GM19351 (cell line): ENCODE measurements around the gene TOMM40.
"Not testable (repeated sequence)": the region's sequence is repeated elsewhere in the genome, so short reads cannot be mapped to it uniquely, and the experiment has no call there.

ENCODE experiments used
- ATAC-seq: cut with Tn5 transposase; IDR thresholded peaks from one replicate; pipeline ENCODE4 v1.9.1; 2021; ENCODE audit warnings: mild to moderate bottlenecking, moderate library complexity; ENCODE audit not compliant: unreplicated experiment

The TOMM40 gene

DNA sequence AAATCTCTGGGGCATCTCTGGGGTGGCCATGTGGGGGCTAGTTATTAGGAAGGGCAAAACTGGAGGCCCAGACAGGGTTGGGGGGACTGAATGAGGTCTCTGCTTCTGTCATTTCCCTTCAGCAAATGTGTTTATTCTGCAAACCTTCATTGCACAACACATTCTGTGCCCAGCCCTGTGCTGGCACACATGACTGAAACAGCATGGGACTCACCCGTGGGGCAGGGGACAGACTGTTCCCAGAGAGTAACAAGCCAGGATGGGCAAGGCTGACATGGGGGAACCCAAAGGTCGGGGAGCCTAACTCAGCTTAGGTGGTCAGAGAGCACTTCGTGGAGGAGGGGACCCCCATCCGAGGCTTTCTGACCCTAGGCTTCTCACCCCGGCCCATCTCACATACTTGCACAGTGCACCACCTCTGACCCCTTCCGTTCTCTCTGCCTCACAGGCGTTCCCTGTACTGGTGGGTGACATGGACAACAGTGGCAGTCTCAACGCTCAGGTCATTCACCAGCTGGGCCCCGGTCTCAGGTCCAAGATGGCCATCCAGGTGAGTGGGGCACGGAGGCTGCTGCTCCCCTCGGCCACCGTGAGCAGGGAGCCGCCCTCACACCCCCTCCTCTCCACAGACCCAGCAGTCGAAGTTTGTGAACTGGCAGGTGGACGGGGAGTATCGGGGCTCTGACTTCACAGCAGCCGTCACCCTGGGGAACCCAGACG lies 2.4 kb downstream of the TOMM40 start:
- no peak for ATAC-seq

DNA sequence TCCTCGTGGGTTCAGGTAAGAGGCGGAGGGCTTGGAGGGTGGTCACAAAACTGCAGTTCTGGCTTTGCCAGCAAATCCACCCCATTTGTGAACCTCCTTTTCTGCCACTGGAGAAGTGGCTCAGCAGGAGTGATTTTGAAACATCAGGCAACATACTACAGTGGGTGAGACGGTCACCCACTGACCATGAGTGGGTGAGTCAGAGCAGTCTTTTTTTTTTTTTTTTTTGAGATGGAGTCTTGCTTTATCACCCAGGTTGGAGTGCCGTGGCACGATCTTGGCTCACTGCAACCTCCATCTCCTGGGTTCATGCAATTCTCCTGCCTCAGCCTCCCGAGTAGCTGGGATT lies 3.0 kb downstream of the TOMM40 start:
- no peak for ATAC-seq

DNA sequence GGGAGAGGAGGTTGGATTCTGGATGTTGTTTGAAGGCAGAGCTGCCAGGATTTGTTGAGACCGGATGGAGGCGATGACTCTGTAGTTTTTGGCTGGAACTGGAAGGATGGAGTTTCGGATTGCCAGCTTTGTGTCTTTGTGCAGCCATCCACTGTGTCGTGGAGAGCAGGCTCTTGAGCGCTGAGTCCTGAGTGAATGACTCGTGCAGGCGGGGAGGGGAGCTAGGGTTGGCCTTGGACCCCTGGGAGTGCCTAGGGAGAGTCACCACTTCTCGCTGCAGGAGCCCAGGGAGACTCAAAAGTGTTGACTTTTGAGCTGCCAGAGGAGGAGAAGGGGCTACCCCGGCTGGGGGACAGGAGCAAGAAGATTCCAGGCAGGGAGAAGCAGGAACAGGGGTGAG lies 3.9 kb downstream of the TOMM40 start:
- no peak for ATAC-seq

DNA sequence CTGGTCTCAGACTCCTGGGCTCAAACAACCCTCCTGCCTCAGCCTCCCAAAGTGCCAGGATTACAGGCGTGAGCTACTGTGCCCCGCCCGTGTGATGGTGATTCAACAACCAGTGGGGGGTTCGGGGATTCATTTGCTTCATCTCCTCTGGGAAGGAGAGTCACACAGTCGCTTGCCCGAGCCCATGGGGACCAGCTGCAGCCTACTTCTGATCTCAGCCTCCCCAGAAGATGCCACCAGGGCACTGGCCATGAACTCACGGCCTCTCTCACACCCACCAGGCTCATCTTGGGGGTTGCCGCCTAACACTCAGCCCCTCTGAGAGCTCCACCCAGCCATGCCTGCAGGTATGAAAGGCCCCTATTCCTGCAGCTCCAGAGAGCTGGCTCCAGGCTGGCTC lies 6.8 kb downstream of the TOMM40 start:
- no peak for ATAC-seq

DNA sequence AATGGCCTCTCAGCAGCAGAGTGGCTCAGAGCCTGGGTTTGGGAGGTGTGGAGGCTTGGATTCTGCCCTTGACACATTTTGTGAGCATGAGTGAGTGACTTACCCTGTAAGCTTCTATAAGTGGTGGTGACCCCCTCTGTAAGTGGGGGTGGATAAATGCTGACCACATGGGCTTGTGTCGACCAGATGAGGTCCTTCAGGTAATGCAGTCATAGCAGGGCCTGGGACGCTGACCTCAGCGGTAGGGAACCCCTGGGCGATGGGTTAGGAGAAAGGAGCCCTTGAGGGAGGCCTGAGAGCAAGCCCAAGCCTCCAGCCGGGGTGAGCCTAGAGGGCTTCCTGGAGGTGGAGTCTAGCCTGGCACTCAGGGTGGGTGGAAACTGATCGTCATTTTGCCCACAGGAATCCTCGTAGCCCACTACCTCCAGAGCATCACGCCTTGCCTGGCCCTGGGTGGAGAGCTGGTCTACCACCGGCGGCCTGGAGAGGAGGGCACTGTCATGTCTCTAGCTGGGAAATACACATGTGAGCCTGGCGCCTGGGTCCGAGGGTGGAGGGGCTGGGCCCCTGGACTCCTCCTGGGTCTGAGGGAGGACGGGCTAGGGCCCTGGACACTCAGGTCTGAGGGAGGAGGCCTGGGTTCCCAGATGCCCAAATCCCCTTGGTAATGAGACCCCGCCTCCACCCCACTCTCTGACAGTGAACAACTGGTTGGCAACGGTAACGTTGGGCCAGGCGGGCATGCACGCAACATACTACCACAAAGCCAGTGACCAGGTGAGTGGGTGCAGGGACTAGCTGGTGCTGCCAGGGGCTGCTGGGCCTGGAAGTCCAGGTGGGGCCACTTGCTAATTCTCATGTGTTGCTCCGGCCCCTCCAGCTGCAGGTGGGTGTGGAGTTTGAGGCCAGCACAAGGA lies 9.5 kb downstream of the TOMM40 start:
- no peak for ATAC-seq

DNA sequence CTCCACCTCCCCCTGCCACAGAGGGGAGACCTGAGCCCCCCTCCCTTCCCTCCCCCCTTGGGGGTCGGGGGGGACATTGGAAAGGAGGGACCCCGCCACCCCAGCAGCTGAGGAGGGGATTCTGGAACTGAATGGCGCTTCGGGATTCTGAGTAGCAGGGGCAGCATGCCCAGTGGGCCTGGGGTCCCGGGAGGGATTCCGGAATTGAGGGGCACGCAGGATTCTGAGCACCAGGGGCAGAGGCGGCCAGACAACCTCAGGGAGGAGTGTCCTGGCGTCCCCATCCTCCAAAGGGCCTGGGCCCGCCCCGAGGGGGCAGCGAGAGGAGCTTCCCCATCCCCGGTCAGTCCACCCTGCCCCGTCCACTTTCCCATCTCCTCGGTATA lies 12.2 kb downstream of the TOMM40 start:
- ATAC-seq = no peak

DNA sequence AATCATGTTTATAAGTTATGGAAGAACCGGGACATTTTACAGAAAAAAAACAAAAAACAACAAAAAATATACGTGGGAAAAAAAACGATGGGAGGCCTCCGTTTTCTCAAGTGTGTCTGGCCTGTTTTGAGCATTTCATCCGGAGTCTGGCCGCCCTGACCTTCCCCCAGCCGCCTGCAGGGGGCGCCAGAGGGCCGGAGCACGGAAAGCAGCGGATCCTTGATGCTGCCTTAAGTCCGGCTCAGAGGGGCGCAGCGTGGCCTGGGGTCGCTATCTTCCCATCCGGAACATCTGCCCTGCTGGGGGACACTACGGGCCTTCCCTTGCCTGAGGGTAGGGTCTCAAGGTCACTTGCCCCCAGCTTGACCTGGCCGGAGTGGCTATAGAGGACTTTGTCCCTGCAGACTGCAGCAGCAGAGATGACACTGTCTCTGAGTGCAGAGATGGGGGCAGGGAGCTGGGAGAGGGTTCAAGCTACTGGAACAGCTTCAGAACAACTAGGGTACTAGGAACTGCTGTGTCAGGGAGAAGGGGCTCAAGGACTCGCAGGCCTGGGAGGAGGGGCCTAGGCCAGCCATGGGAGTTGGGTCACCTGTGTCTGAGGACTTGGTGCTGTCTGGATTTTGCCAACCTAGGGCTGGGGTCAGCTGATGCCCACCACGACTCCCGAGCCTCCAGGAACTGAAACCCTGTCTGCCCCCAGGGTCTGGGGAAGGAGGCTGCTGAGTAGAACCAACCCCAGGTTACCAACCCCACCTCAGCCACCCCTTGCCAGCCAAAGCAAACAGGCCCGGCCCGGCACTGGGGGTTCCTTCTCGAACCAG lies 12.8 kb downstream of the TOMM40 start:
- ATAC-seq = no peak

DNA sequence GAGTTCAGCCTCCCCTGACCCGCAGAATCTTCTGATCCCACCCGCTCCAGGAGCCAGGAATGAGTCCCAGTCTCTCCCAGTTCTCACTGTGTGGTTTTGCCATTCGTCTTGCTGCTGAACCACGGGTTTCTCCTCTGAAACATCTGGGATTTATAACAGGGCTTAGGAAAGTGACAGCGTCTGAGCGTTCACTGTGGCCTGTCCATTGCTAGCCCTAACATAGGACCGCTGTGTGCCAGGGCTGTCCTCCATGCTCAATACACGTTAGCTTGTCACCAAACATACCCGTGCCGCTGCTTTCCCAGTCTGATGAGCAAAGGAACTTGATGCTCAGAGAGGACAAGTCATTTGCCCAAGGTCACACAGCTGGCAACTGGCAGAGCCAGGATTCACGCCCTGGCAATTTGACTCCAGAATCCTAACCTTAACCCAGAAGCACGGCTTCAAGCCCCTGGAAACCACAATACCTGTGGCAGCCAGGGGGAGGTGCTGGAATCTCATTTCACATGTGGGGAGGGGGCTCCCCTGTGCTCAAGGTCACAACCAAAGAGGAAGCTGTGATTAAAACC lies 13.5 kb downstream of the TOMM40 start:
- no peak for ATAC-seq

DNA sequence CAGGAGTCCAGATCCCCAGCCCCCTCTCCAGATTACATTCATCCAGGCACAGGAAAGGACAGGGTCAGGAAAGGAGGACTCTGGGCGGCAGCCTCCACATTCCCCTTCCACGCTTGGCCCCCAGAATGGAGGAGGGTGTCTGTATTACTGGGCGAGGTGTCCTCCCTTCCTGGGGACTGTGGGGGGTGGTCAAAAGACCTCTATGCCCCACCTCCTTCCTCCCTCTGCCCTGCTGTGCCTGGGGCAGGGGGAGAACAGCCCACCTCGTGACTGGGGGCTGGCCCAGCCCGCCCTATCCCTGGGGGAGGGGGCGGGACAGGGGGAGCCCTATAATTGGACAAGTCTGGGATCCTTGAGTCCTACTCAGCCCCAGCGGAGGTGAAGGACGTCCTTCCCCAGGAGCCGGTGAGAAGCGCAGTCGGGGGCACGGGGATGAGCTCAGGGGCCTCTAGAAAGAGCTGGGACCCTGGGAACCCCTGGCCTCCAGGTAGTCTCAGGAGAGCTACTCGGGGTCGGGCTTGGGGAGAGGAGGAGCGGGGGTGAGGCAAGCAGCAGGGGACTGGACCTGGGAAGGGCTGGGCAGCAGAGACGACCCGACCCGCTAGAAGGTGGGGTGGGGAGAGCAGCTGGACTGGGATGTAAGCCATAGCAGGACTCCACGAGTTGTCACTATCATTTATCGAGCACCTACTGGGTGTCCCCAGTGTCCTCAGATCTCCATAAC lies 14.5 kb downstream of the TOMM40 start, which contains the start of gene APOE:
Gene APOE (plus strand): TSS at position 360 of the 724 bp plus-strand sequence. CDS start 829 bp downstream, outside the sequence.
- ATAC-seq = no peak

DNA sequence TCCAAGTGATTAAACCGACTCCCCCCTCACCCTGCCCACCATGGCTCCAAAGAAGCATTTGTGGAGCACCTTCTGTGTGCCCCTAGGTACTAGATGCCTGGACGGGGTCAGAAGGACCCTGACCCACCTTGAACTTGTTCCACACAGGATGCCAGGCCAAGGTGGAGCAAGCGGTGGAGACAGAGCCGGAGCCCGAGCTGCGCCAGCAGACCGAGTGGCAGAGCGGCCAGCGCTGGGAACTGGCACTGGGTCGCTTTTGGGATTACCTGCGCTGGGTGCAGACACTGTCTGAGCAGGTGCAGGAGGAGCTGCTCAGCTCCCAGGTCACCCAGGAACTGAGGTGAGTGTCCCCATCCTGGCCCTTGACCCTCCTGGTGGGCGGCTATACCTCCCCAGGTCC lies 16.6 kb downstream of the TOMM40 start:
- no peak for ATAC-seq

DNA sequence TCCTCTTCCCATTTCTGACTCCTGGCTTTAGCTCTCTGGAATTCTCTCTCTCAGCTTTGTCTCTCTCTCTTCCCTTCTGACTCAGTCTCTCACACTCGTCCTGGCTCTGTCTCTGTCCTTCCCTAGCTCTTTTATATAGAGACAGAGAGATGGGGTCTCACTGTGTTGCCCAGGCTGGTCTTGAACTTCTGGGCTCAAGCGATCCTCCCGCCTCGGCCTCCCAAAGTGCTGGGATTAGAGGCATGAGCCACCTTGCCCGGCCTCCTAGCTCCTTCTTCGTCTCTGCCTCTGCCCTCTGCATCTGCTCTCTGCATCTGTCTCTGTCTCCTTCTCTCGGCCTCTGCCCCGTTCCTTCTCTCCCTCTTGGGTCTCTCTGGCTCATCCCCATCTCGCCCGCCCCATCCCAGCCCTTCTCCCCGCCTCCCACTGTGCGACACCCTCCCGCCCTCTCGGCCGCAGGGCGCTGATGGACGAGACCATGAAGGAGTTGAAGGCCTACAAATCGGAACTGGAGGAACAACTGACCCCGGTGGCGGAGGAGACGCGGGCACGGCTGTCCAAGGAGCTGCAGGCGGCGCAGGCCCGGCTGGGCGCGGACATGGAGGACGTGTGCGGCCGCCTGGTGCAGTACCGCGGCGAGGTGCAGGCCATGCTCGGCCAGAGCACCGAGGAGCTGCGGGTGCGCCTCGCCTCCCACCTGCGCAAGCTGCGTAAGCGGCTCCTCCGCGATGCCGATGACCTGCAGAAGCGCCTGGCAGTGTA lies 17.2 kb downstream of the TOMM40 start:
- no peak for ATAC-seq

DNA sequence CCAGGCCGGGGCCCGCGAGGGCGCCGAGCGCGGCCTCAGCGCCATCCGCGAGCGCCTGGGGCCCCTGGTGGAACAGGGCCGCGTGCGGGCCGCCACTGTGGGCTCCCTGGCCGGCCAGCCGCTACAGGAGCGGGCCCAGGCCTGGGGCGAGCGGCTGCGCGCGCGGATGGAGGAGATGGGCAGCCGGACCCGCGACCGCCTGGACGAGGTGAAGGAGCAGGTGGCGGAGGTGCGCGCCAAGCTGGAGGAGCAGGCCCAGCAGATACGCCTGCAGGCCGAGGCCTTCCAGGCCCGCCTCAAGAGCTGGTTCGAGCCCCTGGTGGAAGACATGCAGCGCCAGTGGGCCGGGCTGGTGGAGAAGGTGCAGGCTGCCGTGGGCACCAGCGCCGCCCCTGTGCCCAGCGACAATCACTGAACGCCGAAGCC lies 17.8 kb downstream of the TOMM40 start:
- ATAC-seq = no peak

DNA sequence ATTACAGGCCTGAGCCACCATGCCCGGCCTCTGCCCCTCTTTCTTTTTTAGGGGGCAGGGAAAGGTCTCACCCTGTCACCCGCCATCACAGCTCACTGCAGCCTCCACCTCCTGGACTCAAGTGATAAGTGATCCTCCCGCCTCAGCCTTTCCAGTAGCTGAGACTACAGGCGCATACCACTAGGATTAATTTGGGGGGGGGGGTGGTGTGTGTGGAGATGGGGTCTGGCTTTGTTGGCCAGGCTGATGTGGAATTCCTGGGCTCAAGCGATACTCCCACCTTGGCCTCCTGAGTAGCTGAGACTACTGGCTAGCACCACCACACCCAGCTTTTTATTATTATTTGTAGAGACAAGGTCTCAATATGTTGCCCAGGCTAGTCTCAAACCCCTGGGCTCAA lies 18.7 kb downstream of the TOMM40 start:
- no peak for ATAC-seq

DNA sequence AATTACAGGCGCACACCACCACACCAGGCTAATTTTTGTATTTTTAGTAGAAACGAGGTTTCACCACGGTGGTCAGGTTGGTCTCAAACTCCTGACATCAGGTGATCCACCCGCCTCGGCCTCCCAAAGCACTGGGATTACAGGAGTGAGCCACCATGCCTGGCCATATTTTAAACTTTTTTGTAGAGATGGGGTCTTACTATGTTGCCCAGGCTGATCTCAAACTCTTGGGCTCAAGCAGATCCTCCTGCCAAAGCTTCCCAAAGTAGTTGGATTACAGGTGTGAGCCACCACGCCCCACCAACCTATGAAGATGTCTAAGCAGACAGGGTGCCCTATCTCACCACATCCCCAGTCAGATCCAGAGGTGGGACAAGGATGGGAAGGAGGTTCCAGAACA lies 20.8 kb downstream of the TOMM40 start:
- ATAC-seq = not testable (repeated sequence)

DNA sequence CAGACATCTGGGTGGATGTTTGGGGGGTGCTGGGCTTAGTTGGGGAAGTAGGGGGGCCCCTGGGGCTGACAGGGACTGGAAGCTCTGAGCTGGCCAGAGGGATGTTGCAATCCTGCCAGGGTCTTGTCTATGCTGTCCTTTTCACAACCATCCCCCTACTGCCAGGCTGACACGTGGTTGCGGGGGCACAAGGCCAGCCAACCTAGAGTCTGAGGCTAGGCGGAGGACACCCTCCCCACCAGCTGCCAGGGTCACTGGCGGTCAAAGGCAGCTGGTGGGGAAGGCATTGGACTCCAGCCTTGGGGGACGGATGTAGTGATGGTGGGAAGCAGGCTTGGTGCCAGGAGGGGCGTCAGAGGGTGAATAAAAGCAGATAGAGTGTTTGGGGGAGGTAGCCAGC lies 21.8 kb downstream of the TOMM40 start:
- ATAC-seq = no peak

DNA sequence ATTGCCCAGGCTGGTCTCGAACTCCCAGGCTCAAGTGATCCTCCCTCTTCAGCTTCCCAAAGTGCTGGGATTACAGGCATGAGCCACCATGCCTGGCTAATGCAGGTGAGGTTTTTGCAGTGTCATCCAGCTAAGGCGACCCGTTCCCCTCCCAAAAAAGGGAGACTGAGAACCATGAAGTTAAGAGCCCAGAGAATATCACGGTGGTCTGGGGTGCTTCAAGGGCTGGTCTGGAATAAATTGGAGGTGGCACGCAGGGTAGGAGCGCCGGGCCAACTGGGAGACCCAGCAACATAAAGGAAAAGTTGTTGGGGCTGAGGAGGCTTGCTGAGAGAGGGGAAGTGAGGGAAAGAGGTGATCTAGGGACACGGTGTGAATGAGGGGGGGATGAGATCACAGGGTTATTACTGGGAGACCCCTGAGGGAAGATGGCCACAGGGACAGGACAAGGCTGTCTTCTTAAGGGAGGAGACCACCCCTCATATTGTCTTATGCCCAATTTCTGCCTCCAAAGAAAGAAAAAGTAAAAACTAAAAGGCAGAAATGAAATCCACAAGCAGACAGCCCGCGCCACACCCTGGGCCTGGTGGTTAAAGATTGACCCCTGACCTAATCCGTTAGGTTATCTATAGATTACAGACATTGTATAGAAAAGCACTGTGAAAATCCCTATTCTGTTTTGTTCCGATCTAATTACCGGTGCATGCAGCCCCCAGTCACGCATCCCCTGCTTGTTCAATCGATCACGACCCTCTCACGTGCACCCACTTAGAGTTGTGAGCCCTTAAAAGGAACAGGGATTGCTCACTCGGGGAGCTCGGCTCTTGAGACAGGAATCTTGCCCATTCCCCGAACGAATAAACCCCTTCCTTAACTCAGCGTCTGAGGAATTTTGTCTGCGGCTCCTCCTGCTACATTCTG lies 22.7 kb downstream of the TOMM40 start:
- ATAC-seq = not testable (repeated sequence)

DNA sequence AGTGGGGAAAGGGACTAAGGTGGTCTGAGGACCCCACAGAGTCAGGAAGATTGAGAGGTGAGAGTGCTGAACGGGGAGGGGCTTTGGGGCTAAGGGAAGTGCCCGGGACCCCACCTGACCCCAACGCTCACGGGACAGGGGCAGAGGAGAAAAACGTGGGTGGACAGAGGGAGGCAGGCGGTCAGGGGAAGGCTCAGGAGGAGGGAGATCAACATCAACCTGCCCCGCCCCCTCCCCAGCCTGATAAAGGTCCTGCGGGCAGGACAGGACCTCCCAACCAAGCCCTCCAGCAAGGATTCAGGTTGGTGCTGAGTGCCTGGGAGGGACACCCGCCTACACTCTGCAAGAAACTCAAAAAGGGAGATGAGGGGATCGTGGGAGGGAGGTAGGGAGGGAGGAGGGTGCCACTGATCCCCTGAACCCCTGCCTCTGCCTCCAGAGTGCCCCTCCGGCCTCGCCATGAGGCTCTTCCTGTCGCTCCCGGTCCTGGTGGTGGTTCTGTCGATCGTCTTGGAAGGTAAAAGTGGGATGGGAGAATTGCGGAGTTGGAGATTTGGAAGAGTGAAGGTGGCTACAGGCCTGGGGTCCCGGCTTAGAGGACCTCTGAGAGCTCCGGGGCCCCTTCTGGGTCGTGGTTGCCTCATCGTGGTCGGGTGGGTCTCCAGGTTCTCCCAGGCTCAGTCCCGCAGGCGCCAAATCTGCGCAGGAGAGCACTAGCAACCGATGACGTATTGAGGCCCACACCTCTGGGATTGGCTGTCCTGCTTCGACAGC lies 23.6 kb downstream of the TOMM40 start, which contains the start of gene APOC1:
Gene APOC1 (plus strand): TSS at position 176 of the 774 bp plus-strand sequence. CDS start 284 bp downstream, at position 460.
- ATAC-seq = peak; percentile 89
